Raji (cell line): ENCODE measurements around the gene GPR55.

Experiments
- POLR2A ChIP-seq: IDR thresholded peaks from 2 replicates; pipeline ENCODE4 v1.6.1; 2011; ENCODE audit warnings: low read depth, low read length, control low read depth; ENCODE audit not compliant: insufficient read depth

GPR55 gene

DNA sequence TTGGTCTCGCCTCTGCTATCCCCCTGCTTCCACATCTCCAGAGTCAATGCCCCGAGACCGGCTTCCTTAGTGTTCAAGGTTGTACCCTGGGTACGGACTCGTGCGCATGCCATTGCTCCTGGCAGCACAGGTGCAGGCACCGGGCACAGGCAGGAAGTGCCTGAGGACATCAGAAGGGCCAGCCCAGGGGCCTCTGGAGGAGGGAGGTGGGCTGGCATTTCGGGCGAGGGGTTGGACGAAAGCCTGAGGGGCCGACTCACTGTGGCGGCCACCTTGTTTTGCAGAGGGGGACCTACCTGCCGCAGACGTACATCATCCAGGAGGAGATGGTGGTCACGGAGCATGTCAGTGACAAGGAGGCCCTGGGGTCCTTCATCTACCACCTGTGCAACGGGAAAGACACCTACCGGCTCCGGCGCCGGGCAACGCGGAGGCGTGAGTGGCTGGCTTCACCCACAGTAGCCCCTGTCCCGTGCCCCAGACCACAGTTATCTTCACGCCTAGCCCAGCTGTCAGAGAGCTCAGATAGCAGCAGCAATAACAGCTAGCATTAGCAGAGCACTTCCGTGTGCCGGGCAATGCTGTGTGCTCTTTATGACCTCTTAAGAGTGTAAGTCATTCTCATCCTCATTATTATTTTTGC lies 47.8 kb downstream of the GPR55 start:
- no peak for TF ChIP-seq POLR2A

GRCh38 chr2:230875347-230876315 lies 49.4 kb downstream of the GPR55 start:
- TF ChIP-seq POLR2A = no peak

- no peak for TF ChIP-seq POLR2A
These were observed 50.2 kb downstream of the GPR55 start for GRCh38 chr2:230874876-230875275.

- TF ChIP-seq POLR2A = no peak
These were observed 50.6 kb downstream of the GPR55 start for GRCh38 chr2:230874456-230874855.

GRCh38 chr2:230873661-230874401 lies 51.2 kb downstream of the GPR55 start:
- no peak for TF ChIP-seq POLR2A

DNA sequence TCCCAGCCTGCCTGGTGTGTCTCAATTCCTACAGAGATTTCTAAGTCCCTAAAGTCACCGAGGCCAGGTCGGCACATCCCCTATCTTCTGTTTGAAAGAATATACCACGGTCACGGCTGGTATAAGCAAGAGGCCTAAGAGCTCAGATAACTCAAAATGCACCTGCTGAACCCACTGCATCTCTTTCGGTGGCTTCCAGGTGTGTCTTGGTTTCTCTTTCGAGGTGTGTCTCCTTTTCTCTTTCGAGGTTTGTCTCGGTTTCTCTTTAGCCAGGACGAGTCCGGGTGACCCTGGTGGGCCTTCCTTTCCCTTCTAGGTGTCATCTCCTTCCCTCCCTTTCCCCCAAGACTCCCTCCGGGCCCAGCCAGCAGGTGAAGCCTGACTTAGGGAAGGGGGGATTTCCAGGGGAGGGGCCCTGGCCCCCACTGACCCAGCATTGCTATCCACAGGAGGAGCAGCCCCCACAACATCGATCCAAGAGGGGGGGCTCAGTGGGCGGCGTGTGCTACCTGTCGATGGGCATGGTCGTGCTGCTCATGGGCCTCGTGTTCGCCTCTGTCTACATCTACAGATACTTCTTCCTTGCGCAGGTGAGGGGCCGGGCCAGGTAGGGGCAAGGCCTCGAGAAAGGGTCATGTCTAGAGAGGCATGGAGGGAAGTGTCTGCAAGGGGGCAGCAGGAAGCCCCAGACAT lies 51.9 kb downstream of the GPR55 start:
- no peak for TF ChIP-seq POLR2A

- TF ChIP-seq POLR2A = no peak
These were observed 52.7 kb downstream of the GPR55 start for GRCh38 chr2:230872151-230872967.

- TF ChIP-seq POLR2A = no peak
These were observed 53.5 kb downstream of the GPR55 start for GRCh38 chr2:230871361-230872150.

GRCh38 chr2:230870544-230871360 lies 54.3 kb downstream of the GPR55 start:
- TF ChIP-seq POLR2A = no peak

GRCh38 chr2:230869914-230870543 lies 55.0 kb downstream of the GPR55 start:
- TF ChIP-seq POLR2A = no peak

DNA sequence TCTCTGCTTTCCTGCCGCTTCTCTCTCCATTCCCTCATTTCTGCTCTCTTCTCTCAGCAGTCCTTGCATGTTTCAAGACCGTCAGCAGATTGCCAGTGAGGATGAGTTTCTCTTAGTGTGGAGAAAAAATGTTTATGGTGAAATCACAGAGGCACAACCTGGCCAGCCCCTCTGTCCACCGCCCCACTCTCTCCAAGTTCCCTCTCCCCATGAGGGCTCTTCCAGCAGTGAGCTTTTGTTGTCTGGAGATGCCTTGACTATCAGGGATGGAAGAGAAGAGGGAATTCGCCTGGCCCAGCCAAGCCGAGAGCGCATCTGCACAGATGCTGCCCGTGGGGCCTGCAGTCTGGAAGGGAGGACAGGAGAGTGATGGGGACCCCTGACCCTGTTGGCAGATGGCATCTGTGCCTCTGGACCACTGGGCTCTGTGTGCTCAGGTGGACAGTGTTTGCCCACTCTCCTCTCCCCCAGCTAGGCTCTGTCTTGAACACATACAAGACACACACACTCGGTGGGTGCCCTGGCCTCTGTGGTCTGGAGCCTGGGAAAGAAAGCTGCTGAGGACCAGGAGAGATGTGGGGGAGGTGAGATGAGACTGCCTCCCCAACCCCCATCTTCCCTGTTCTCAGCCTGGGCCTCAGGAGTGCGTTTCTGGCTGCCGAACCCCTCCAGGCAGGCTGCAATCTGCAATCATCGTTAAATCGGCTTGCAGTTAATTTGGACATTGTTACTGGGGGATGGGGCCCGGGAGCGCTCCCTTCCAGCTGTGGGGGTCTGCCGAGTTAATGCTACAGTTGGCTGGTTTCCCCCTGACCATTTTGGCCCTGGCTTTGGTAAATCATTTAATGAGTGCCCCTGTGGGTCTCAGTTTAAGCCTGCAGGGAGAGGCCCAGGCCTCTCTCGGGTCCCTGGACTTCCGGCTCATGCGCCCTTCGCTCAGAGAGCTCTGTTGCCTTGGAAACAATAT lies 55.8 kb downstream of the GPR55 start:
- no peak for TF ChIP-seq POLR2A
